ENCODE results near the gene CCDC197. TPM values are rescaled to one million over a fixed set of nuclear protein-coding genes. Genes with fewer than 3 reads are reported as not detected.

The CCDC197 gene
- total RNA-seq, 1 donor from 2014 or later: not detected

DNA sequence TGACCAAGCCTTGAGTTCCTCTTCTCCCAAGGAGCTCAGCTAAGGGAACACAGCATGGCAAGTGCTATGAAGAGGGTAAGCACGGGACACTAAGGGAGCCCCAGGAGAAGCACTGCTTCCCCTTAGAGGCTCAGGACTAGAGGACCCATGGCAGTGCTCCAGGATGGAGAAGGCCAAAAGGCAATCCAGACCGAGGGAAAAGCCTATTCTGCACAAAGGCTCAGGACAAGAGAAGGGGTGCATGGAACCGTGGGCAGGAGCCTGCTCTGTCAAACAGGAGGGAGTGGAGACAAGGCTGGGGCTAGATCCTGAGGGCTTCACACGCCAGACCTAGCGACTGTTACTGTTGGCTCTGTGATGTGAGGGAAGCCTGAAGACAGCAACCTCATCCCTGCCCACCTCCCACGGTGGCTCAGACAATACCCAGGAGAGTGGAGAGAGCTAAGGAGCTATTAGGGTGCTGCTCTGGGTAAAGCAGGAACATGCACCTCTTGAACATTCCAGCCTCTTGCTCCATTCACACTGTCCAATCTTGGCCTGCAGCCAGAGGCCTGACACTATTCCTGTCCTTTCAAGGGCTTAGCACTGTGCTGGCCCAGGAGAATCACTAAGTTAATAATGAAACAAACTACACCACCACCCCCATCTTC lies 53.3 kb downstream of the CCDC197 start:
- TF ChIP-seq, protein P1, sequence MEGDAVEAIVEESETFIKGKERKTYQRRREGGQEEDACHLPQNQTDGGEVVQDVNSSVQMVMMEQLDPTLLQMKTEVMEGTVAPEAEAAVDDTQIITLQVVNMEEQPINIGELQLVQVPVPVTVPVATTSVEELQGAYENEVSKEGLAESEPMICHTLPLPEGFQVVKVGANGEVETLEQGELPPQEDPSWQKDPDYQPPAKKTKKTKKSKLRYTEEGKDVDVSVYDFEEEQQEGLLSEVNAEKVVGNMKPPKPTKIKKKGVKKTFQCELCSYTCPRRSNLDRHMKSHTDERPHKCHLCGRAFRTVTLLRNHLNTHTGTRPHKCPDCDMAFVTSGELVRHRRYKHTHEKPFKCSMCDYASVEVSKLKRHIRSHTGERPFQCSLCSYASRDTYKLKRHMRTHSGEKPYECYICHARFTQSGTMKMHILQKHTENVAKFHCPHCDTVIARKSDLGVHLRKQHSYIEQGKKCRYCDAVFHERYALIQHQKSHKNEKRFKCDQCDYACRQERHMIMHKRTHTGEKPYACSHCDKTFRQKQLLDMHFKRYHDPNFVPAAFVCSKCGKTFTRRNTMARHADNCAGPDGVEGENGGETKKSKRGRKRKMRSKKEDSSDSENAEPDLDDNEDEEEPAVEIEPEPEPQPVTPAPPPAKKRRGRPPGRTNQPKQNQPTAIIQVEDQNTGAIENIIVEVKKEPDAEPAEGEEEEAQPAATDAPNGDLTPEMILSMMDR (conservative IDR thresholded peaks at IDR 0.05): no peak
- Mint-ChIP-seq H3K36me3 (peaks cover 47% of the 10 kb centered on the region), H3K4me3 (no peak overlapping the region), H3K27ac (no peak overlapping the region), H3K4me1 (ENCODE audit: unreplicated experiment) (peaks cover 18% of the 10 kb centered on the region), H3K9me3 (no peaks in the 10 kb centered on the region), H3K27me3 (no peaks in the 10 kb centered on the region)
- peak; percentile 36 for DNase-seq (ENCODE audit: extremely low spot score, unreplicated experiment)

DNA sequence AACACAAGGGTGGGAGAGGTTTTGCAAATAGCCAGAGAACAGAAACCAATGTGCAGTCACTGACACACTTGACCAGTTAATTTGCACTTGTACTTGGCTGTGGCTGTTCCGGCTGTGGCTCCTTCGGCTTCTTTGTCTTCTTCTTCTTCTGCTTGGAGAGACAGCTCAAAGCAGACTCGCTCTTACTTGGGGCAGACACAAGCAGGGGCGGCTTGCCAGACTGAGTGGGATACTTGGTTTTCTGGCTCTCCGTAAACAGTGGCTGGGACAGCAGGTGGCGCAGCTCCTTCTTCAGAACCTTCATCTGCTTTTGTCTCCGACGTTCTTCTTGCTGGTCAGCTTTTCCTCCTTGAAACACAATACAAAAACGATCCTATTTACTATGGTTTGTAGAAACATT lies 54.0 kb downstream of the CCDC197 start:
- peak; percentile 34 for DNase-seq (ENCODE audit: extremely low spot score, unreplicated experiment)
- peak overlapping the region; percentile 40 for H3K27ac Mint-ChIP-seq

DNA sequence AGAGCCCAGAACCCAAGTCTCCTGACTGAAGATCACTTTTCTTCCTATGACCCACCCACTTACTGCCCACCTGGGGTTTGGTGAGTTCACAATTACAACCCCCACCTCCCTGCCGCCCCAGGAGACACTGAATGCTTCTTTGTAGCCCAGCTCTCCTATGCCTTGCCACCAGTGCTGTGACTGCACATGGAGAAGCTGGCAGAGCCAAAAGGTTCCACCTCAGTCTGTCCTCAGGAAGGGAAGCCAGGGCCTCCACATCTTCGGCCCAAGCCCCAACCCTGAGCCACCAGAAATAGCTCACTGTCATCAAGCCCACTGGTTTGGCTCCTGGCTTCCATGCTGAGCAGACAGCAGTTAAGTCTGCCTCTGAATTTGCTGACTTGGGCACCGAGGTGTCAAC lies 54.7 kb downstream of the CCDC197 start:
- TF ChIP-seq, protein P1 (conservative IDR thresholded peaks at IDR 0.05): no peak
- peak; percentile 39 for DNase-seq (ENCODE audit: extremely low spot score, unreplicated experiment)

More for the DNA sequence above, 54.0 kb downstream of the CCDC197 start:
- H3K36me3 Mint-ChIP-seq: peaks cover 50% of the 10 kb centered on the region
- no peaks in the 10 kb centered on the region for H3K27me3 Mint-ChIP-seq
- H3K4me1 Mint-ChIP-seq (ENCODE audit: unreplicated experiment): peaks cover 18% of the 10 kb centered on the region
- no peaks in the 10 kb centered on the region for H3K9me3 Mint-ChIP-seq
- TF ChIP-seq, protein P1 (conservative IDR thresholded peaks at IDR 0.05): peak; percentile 63
- H3K4me3 Mint-ChIP-seq: no peak overlapping the region

DNA sequence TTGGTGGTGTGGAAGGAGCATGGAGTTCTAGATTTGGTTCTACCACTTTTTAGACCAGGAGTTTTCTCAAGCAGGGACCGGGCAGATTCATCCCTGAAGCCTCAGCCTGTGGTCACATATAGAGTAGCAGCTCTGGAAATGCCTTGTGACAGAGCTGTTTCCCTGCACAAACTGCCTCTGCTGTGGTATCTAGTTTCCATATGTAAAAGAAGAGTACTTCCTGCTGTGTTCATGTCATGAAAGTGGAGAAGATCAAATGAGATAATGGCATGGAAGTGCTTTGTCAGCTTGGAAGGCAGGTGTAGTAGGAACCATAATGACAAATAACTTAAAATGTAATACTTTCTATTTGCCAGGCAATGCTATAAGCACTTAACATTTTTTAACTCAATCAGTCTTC lies 55.1 kb downstream of the CCDC197 start:
- H3K4me3 Mint-ChIP-seq: no peak overlapping the region
- DNase-seq (ENCODE audit: extremely low spot score, unreplicated experiment): no peak
- H3K9me3 Mint-ChIP-seq: no peaks in the 10 kb centered on the region
- TF ChIP-seq, protein P1 (conservative IDR thresholded peaks at IDR 0.05): no peak
- peaks cover 54% of the 10 kb centered on the region for H3K36me3 Mint-ChIP-seq
- H3K4me1 Mint-ChIP-seq (ENCODE audit: unreplicated experiment): peaks cover 22% of the 10 kb centered on the region
- H3K27ac Mint-ChIP-seq: peak overlapping the region; percentile 61
- no peaks in the 10 kb centered on the region for H3K27me3 Mint-ChIP-seq

More for the DNA sequence above, 54.7 kb downstream of the CCDC197 start:
- Mint-ChIP-seq H3K27me3 (no peaks in the 10 kb centered on the region), H3K9me3 (no peaks in the 10 kb centered on the region), H3K36me3 (peaks cover 54% of the 10 kb centered on the region), H3K4me1 (ENCODE audit: unreplicated experiment) (peaks cover 22% of the 10 kb centered on the region), H3K4me3 (no peak overlapping the region), H3K27ac (no peak overlapping the region)

DNA sequence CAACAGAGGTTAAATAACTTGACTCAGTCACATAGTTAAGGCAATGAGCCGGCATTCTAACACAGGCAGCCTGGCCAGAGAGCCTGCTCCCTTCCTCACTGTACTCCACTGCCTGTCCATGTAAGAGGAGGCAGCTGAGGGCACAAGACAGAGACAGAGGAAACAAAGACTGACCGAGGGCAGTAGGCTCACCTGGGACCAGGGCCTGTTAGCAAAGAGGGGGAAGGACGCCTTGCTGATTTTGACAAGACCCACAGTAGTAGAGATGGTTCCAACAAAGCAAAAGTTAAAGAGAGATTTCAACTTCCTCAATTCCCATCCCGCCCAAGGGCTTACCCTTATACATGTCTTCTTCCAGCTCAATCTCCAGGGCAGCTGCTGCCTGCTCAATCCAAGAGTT lies 55.6 kb downstream of the CCDC197 start:
- Mint-ChIP-seq H3K4me1 (ENCODE audit: unreplicated experiment) (peaks cover 22% of the 10 kb centered on the region), H3K36me3 (peaks cover 54% of the 10 kb centered on the region), H3K27ac (peak overlapping the region; percentile 61), H3K4me3 (no peak overlapping the region), H3K27me3 (no peaks in the 10 kb centered on the region), H3K9me3 (no peaks in the 10 kb centered on the region)
- no peak for DNase-seq (ENCODE audit: extremely low spot score, unreplicated experiment)
- TF ChIP-seq, protein P1 (conservative IDR thresholded peaks at IDR 0.05): no peak
